HPDE6-E6E7 (cell line): ENCODE results near the gene CTSD.
A peak's percentile ranks its signal among the peaks of the same experiment; 100 is the strongest.

Experiments used
- DNase-seq: peaks from one replicate; pipeline ENCODE4 v3.0.0; 2011; ENCODE audit warnings: missing footprints; ENCODE audit errors: extremely low spot score

Gene CTSD

DNA sequence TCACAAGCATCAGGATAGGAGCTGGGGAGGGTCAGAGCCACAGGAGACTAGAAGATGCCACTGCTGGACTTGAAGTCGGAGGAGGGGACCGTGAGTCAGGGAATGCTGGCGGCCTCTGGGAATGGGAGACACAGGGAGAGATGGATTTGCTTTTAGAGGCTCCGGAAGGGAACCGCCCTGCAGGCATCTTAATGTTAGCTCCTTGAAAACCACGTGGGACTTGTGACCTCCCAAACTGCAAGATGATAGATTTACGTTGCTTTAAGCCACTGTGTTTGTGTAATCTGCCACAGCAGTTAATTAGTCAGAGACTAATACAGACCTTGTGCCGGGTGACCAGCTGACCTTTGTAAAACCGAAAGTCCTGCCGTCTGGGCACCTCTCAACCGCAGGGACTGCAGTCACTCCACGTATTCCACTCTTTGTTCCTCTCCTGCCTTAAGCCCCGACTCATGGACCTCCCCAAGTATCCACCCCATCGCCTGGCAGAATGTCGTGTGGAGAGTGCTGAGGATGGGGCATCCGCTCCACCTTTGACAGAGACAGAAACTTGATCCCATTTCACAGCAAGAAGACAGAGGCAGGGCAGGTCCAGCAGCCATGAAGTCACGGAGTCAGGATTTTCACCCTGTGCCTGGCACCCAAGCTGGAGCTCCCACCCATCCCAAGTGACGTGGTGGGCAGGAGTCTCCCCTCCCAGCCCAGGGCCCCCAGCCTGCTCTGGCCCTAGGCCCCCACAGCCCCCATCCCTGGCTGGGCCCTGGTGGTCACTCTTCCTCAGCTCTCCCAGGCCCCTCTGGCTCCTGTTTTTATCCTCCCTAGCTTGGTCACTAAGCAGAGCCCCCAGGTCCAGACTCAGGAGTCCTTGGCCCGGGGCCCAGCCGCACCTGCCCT, 19.4 kb upstream of the CTSD start:
- DNase-seq = no peak

DNA sequence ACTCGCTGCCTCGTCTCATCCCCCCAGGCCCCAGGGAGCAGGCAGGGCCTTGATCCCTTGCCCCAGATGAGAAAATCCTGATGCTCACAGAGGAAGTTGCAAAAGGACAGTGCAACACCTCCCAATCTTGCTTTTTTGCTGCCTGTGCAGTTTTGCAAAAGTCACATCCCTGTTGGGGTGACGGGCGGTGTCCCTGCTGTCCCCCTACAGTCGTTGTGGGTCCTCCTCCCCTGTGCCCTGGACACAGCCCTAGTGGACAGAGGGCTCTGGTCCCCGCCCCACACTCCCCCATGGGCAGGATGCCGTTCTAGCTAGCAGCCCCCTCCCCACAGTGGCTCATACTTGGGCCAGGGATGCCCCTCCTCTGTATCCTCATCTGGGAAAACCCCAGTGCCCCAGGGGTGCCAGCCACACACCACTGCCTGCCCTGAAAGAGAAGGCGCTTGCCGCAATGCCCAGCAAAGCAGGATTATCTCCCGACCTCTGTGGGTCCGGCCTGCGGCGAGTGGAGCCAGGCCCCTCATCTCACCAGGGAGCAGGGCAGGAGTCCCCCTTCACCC, 18.4 kb upstream of the CTSD start:
- no peak for DNase-seq

- DNase-seq = no peak
These were observed 17.9 kb upstream of the CTSD start for GRCh38 chr11:1781593-1781975.

GRCh38 chr11:1780700-1781592, 17.2 kb upstream of the CTSD start:
- DNase-seq = no peak

GRCh38 chr11:1779806-1780699, 16.3 kb upstream of the CTSD start:
- DNase-seq = no peak

DNA sequence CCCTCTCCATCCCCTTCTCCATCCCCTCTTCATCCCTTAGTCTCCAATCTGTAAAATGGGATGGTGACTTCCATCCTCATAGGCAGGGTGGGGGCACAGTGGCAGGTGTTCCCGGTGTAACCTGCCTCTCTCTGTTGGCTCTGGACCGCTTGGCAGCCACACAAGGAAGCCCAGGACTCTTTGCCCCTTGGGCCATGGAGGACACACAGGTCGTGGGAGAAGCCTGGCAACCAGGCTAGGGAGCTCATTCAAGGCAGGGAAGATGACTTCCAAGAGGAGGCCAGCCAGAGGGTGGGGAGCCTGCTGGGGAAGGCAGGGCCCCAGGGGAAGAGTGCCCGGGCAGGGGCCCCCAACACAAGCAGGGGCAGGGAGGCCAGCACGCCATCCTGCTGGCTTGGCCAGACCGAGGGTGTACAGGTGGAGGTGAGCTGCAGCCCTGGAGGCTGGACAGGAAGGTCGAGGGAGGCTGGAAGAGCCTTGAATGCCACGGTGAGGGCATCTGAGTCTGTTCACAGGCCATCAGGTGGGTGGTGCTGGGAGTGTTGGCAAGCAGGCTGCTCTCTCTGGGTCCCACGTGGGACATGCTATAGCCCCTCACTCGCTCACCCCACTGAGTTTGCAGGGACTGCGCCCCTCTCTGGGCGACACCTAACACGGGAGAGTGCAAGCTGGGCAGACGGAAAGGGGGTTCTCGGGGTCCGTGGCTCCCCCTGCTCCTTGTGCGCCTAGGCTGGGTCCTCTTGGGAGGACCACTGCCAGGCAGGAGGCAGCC, 15.5 kb upstream of the CTSD start:
- no peak for DNase-seq

- DNase-seq = no peak
These were observed 14.6 kb upstream of the CTSD start for GRCh38 chr11:1778141-1778911.

DNA sequence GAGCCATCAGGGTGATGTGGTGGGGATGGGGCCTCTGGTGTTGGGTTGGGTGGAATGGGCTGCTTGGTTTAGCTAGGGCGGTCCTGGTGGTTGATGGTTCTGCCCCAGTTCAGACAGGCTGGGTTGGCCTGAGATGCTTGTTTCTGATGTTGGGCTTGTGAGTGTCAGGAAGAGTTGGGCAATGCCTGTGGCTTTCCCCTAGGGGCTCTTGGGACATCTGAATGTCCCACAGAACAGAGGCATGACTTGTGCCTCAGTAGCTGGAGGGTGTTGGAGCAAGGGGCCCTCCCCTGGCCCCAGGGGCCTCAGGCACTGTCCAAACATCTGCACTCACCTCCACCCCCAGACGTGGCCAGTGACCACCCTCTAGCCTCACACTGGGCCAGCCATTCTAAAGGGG, 14.0 kb upstream of the CTSD start:
- no peak for DNase-seq

GRCh38 chr11:1776944-1777715, 13.4 kb upstream of the CTSD start:
- DNase-seq = no peak

DNA sequence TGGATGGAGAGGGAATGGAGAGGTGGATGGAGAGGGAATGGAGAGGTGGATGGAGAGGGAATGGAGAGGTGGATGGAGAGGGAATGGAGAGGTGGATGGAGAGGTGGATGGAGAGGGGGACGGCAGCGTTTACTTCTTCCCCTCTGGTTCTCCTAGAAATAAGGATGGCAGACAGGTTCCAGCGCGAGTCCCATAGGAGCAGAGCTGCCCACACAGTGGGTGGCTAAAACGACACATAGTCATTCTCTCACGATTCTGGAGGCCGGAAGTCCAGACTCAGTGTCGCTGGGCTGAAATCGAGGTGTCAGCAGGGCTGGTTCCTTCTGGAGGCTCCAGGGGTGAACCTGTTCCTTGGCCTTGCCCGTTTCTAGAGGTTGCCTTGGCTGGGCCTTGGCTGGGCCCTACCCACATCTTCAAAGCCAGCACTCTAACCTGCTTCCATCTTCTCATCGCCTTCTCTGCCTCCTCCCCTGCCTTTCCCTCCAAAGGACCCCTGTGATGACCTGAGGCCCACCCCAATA, 12.7 kb upstream of the CTSD start:
- no peak for DNase-seq

DNA sequence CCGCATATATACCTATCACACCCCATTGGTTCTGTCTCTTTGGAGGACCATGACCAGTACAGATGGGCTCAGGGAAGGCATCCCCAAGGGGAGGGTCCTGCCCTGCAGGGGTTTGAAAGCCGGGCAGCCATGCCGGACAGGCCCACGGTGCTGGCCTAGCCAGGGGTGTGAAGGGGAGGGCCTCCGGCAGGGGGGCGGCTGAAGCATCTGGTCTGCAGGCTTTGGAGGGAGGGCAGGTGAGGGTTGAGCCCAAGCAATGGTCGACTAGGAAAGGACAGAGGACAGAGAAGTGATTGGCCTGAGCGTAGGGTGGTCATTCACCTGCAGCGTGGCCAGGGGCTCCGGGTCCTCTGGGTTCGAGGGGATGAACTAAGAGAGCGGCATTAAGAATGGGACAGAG, 11.2 kb upstream of the CTSD start:
- no peak for DNase-seq

DNA sequence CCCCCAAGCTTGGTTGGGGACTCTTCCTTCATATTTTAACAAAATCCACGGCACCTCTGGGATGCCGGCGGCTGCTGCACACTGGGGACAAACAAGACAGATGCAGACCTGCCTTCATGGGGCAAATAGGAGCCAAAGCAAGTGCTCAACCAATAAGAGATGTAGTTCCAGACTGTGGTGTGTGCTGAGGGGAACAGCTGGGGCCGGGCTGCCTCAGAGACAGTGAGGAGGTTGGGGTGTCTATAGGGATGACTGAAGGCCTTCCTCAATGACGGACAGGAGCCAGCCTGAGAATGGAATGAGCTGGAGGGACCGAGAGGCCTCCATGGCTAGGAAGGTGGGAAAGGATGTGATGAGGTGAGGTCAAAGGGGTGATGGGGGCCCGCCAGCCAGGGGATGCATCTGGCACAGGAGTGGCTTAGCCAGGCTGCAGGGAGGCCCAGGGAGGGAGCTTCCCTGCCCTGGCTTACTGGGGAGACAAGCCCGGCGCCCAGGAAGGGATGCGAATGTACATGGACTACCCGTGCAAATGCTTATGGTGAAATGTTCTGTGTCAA, 10.3 kb upstream of the CTSD start:
- DNase-seq = no peak

GRCh38 chr11:1773131-1773993, 9.6 kb upstream of the CTSD start:
- DNase-seq = no peak

GRCh38 chr11:1772270-1773130, 8.8 kb upstream of the CTSD start:
- peak; percentile 92 for DNase-seq

DNA sequence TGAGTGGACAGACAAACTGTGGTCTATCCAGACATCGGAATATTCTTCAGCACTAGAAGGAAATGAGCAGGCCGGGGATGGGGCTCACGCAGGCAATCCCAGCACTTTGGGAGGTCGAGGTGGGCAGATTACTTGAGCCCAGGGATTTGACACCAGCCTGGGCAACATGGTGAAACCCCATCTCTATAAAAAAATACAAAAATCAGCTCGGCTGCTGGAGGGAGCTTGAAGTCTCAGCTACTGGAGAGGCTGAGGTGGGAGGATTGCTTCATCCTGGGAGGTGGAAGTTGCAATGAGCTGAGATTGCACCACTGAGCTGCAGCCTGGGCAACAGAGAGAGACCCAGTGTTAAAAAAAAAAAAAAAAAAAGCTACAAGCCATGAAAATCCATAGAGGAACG, 8.0 kb upstream of the CTSD start:
- DNase-seq = no peak

- no peak for DNase-seq
These were observed 7.5 kb upstream of the CTSD start for GRCh38 chr11:1771273-1771672.

DNA sequence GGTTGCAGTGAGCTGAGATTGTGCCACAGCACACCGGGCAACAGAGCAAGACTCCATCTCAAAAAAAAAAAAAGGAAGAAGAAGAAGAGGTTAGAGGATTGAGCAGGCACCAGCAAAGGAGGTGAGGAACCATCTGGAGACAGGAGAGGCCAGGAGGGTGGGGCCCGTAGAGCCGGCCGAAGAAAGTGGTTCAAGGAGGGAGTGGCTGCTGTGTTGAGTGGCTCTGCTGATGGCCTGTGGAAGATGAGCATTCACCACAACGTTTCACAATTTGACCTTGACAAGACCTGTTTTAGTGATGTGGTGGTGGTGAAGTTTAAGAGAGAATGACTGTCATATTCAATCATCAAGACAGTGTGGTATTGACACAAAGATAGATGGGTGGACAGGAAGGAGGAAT, 6.8 kb upstream of the CTSD start:
- DNase-seq = no peak
